ENCODE measurements around the gene CASP9. TPM values are rescaled to one million over a fixed set of nuclear protein-coding genes. Genes with fewer than 3 reads are reported as not detected.

CASP9 gene
- total RNA-seq, 8 experiments from 2014 or later, result 8.2 to 17.1 (median 13.9) TPM

DNA sequence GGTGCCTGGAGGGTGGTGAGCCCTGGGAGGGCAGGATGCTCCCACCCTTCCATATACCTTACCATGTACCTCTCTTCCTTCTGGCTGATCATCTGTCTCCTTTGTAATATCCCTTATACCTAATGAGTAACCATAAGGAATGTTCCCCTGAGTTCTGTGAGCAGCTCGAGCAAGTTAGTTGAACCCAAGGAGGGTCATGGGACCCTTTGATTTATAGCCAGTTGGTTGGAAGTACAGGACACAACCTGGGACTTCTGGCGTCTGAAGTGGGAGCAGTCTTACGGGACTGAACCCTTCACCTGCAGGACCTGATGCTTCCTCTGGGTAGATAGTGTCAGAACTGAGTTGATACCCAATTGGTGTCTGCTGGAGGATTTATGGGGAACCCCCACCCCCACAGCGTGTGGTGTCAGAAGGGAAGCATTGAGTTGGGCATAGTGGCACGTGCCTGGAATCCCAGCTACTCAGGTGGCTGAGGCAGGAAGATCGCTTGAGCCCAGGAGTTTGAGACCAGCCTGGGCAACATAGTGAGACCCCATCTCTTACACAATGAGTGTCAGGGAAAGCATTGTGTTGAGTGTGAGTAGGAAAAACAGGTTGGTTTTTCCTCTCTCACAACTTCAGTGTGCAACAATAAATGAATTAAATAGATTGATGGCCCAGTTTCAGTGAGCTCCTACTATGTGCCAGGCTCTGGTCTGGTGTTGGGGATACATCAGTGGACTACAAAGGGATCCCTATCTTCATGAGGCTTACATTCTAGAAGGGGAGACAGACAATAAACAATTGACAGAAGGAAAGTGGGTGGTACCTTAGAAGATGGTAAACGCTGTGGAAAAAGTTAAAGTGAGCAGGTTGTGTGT lies 18.6 kb upstream of the CASP9 start:
- no peaks in the 10 kb centered on the region for H3K4me1 ChIP-seq (replicated peaks in 1 of 2)
- in situ Hi-C loops (cut with MboI; ENCODE audit: low pct_unique_long_range_greater_than_20kb in 2 of 9, low sequenced_read_pairs in 9 of 9, unreplicated experiment in 9 of 9), result no loop called here
- H3K4me3 ChIP-seq, result no peak overlapping the region
- ATAC-seq (replicated peaks in 6 of 8), result no peak
- 77 to 100% (median 96%) methylated on average over 1 to 6 of the region's 7 CpGs; no CpG with 5 or more reads in 2 of the 10 experiments for WGBS, 10 experiments
- no peak overlapping the region for H3K27ac ChIP-seq

DNA sequence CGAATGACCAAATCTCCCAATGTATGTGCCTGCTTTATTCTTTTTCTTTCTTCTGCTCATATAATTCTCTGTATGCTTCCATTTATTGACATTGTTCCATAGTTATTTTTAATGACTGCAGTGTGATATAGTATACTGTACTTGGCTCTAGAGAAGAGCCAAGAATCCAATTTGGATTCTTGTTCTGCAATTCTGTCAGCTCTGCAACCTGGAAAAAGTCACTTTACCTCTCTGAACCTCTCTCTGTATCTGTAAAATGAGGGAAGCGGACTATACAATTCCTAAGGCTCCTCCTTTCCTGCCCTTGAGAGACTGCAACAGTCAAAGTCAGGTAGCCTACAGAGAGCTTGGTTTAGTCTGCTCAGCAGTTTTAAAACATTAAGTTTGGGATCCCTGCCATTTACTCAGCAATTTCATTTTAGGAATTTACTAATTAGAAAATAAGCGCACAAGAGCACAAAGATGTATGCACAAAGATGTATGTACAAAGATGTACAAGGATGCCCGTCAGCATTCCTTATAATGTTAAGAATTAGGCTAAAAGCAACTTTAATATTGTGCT lies 17.3 kb upstream of the CASP9 start:
- WGBS, 10 experiments, result 67 to 100% (median 84%) methylated on average over 2 to 4 of the region's 4 CpGs; no CpG with 5 or more reads in 1 of the 10 experiments
- no peak overlapping the region for H3K4me3 ChIP-seq
- H3K4me1 ChIP-seq (replicated peaks in 1 of 2), result no peaks in the 10 kb centered on the region
- no peak for ATAC-seq (replicated peaks in 6 of 8)
- no peak overlapping the region for H3K27ac ChIP-seq
- in situ Hi-C loops (cut with MboI; ENCODE audit: low pct_unique_long_range_greater_than_20kb in 2 of 9, low sequenced_read_pairs in 9 of 9, unreplicated experiment in 9 of 9), result no loop called here

DNA sequence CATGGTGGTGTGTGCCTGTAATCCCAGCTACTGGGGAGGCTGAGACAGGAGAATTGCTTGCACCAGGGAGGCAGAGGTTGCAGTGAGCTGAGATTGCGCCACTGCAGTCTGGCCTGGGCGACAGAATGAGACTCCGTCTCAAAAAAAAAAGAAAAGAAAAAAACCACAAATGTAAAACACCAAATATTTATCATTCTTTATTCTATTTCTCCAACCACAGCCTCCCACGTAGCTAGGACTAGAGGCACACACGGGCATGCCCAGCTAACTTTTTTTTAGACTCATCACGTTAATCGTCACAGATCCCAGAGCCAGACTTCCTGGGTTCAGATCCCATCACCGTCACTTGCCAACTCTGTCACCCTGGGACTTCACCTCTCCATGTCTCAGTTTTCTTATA lies 16.2 kb upstream of the CASP9 start:
- no peak overlapping the region for H3K27ac ChIP-seq
- in situ Hi-C loops (cut with MboI; ENCODE audit: low pct_unique_long_range_greater_than_20kb in 2 of 9, low sequenced_read_pairs in 9 of 9, unreplicated experiment in 9 of 9), result no loop called here
- 80 to 100% (median 93%) methylated on average over 1 to 8 of the region's 8 CpGs; no CpG with 5 or more reads in 1 of the 10 experiments for WGBS, 10 experiments
- no peak for ATAC-seq (replicated peaks in 6 of 8)
- H3K4me1 ChIP-seq (replicated peaks in 1 of 2), result no peaks in the 10 kb centered on the region
- no peak overlapping the region for H3K4me3 ChIP-seq

DNA sequence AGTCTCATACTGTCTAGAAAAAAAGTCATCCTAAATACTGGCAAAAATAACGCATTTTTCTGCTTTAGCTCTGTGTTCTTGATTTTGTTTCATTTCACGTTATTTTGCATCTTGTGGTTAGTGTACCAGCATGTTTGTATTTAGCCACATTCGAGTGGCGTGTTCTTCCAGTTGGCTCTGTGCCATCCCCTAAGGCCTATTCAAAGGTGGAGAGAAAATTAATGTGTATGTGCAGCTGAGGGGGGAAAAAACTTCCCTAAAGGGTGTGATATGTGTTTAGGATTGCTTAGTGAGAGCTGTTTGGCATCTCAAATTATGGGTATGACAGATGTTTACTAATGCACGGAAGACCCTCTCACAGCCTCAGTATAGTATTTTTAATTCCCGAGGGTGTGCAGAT lies 14.8 kb upstream of the CASP9 start:
- Histone ChIP-seq H3K4me3 (no peak overlapping the region), H3K4me1 (replicated peaks in 1 of 2) (no peaks in the 10 kb centered on the region), H3K27ac (no peak overlapping the region)
- ATAC-seq (replicated peaks in 6 of 8), result peak in 3 of 8 experiments; percentile 31 to 89 (median 73)
- 34 to 100% (median 86%) methylated on average over 1 to 6 of the region's 6 CpGs for WGBS, 10 experiments
- in situ Hi-C loops (cut with MboI; ENCODE audit: low pct_unique_long_range_greater_than_20kb in 2 of 9, low sequenced_read_pairs in 9 of 9, unreplicated experiment in 9 of 9), result no loop called here

DNA sequence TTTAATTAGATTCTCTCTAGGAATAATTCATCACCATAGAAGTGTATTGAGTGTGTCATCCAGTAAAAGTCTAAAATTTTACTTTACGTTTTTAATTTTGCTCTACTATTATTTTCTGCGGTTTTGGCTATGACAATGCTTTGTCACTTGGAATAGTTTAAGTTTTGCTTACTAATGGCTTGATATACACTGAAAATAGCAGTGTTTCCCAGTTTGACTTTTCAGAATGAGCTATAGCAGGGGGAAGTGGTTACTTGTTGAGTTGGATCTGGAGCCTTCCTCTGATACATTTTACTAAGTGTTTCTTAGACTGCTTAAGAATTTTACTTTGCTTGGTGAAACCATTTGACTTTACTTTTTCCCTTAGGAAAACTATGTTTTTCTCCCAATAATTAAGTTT lies 7.7 kb upstream of the CASP9 start:
- Histone ChIP-seq H3K27ac (no peak overlapping the region), H3K4me3 (no peak overlapping the region), H3K4me1 (replicated peaks in 1 of 2) (peaks cover 0 to 6% of the 10 kb centered on the region in 2 donors)
- WGBS, 10 experiments, result 71 to 100% (median 99%) methylated on average over 1 to 2 of the region's 2 CpGs
- ATAC-seq (replicated peaks in 6 of 8), result no peak
- in situ Hi-C loops (cut with MboI; ENCODE audit: low pct_unique_long_range_greater_than_20kb in 2 of 9, low sequenced_read_pairs in 9 of 9, unreplicated experiment in 9 of 9), result no loop called here

DNA sequence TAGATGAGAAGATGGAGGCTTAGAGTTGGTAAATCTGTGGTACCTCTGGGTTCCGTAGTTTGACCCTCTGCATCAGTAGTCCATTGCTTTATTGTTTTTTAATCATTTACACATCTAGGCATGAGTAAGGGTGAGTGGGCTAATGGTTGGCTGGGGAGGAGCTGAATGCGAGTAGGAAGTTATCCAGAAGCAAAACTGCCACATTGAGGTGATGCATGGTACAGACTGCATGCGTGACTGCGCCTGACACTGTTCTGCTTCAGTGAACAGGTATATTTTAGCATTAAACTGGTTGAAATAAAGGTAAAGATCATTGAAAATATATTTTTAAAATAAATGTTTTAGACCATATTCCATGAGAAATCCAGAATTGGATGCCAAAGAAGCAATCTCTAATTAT lies 7.0 kb upstream of the CASP9 start:
- 60 to 100% (median 96%) methylated on average over 1 to 4 of the region's 4 CpGs; no CpG with 5 or more reads in 1 of the 10 experiments for WGBS, 10 experiments
- Histone ChIP-seq H3K27ac (no peak overlapping the region), H3K4me3 (no peak overlapping the region), H3K4me1 (replicated peaks in 1 of 2) (peaks cover 0 to 6% of the 10 kb centered on the region in 2 donors)
- no peak for ATAC-seq (replicated peaks in 6 of 8)
- in situ Hi-C loops (cut with MboI; ENCODE audit: low pct_unique_long_range_greater_than_20kb in 2 of 9, low sequenced_read_pairs in 9 of 9, unreplicated experiment in 9 of 9), result no loop called here

DNA sequence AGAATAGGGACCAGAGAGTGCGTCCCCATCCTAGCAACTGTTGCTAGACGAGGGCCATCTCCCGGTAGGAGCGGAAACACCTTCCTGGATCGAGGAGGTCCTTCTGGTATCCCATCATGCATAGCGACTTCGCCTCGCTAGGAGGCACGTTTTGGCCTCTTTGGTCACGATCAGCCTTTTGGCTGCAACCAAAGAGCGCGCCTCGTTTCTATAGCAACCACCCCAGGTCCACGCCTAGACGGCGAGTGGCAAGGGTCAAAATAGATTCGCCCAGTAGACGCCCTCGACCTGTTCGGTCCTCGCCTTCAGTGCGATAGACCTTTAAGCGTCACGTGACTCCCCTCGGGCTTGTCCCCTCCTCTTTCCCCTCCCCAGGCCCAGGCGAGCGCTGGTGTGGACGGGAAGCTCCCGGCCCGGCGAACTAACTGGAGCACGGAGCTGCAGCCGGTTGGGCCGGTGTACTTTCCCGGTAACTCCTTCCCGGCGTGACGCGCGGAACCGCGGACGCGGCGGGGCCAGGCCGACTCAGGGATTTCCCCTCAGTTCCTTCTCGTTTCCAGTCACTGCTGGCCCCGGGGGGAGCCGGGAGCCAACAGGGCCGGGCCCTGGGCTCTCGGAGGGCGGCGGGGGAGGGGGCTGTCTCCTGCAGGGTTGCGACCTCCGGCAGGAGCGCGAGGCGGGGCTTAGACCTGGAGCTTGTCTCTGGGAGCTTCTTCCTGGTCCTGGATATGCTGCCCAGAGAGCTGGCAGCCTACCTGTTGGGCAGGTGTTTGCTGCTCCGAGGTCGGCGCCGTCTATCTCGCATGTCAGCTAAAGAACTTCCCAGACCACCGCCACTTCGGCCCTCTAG lies 2.7 kb upstream of the CASP9 start, which contains the start of gene DNAJC16:
Gene DNAJC16, plus strand, starts transcription at position 359 of the 850 bp plus-strand sequence. CDS start 2,258 bp downstream, outside the sequence.
- peak within 1 kb of the TSS; percentile 60 to 92 (median 81) for H3K4me3 ChIP-seq
- WGBS, 10 experiments, result 0 to 2% (median 0%) methylated on average over 2 to 35 of the region's 65 CpGs; no CpG with 5 or more reads in 3 of the 10 experiments
- ATAC-seq (replicated peaks in 6 of 8), result peak; percentile 58 to 77 (median 68)
- H3K27ac ChIP-seq, result peak within 1 kb of the TSS; percentile 83 to 94
- peaks cover 7 to 17% of the 10 kb centered on the region in 2 donors for H3K4me1 ChIP-seq (replicated peaks in 1 of 2)
- in situ Hi-C loops (cut with MboI; ENCODE audit: low pct_unique_long_range_greater_than_20kb in 2 of 9, low sequenced_read_pairs in 9 of 9, unreplicated experiment in 9 of 9), result no loop called here

DNA sequence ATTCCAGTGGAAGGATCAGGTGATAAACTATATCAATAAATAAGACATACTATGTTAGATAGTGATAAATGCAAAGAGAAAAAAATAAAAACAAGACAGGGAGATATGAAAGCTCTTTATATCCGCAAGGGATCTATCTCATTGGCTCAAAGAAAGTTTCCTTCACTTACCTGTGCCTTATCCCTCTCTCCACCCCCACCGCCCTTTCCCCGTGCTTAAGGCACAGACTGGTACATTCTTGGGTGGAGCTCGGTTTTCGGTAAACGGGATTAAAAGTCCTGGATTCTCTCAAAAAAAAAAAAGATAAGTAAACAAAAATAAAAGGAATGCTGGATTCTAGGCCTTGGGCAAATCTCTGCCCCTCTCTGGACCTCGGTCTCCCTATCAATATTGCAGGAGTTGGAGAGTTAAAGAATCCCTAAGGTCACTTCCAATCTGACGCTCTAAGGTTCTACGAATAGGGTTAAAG lies 2.0 kb upstream of the CASP9 start:
- in situ Hi-C loops (cut with MboI; ENCODE audit: low pct_unique_long_range_greater_than_20kb in 2 of 9, low sequenced_read_pairs in 9 of 9, unreplicated experiment in 9 of 9), result no loop called here

DNA sequence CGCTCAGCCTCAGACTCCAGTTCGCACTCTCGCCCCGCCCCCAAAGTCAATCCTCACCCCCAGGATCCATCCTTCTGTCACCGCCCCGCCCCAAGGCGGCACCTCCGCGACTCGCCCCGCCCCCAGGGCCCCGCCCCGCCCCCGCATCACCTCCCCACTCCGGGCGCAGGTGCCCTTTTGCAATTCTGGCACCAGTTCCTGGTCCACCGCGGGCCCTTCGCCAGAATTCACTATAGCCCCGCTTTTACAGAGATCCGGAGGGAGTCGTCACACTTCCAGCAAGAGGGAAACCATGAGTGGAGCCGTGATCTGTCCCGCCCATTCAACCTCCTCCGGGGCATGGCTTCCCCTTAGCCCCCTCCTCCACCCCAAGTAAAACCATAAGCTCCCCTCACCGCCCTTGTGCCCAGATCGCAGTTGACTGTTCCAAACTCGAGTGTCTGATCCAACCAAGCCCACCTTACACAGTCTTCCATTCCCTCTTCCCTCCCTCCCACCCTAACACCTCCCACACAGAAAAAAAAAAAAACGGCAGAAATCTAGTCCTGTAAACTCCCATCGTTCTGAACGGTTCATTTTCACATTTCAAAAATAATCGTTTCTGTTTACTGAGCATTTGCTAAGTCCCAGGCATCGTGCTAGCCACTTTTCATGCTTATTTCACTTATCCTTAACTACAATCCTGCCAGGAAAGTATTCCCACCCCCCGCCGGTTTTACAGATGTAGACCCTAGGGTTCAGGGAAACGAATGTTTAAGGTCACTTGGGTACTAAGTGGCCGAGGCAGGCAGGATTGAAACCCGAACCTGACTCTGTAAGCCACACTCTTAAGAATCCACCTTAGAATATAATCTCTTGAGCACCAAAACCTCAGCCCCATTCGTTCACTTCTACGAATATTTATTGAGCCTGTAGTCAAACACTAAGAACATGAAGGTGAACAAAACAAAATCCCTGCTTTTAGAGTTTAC lies 1.3 kb upstream of the CASP9 start:
- 0 to 16% (median 3%) methylated on average over 1 to 15 of the region's 40 CpGs for WGBS, 10 experiments
- in situ Hi-C loops (cut with MboI; ENCODE audit: low pct_unique_long_range_greater_than_20kb in 2 of 9, low sequenced_read_pairs in 9 of 9, unreplicated experiment in 9 of 9), result no loop called here

More for the DNA sequence above, 2.0 kb upstream of the CASP9 start:
- ATAC-seq (replicated peaks in 6 of 8), result no peak
- whole genome bisulfite sequencing, 10 experiments, result 0 to 71% (median 12%) methylated on average over 1 to 9 of the region's 9 CpGs; no CpG with 5 or more reads in 2 of the 10 experiments
- Histone ChIP-seq H3K27ac (no peak overlapping the region), H3K4me1 (replicated peaks in 1 of 2) (peaks cover 7 to 17% of the 10 kb centered on the region in 2 donors), H3K4me3 (peak overlapping the region; percentile 60 to 92 (median 81))

DNA sequence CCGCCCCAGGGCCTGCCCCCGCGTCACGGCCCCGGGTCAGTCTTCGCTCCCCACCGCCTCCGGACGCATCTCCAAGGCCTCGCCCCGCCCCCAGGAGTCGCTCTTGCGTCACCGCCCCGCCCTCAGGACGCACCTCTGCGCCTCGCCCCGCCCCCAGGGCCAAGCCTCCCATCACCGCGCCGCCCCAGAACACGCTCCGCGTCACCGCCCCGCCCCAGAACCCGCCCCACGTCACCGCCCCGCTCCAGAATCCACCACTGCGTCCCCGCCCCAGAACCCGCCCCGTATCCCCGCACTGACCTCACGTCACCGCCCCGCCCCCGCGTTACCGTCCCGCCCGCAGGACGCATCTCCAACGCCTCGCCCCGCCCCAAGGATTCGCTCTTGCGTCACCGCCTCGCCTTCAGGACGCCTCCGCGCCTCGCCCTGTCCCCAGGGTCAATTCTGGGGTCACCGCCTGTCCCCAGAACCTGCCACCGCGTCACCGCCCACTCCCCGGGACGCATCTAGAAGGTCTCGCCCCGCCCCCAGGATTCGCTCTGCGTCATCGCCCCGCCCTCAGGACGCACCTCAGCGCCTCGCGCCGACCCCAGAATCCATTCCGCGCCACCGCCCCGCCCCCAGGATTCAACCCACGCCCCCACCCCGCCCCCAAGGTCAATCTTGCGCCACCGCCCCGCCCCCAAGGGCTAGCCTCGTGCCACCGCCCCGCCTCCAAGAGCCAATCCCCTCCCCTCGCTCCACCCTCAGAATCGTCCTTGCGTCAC lies 451 bp upstream of the CASP9 start:
- peak overlapping the region; percentile 60 to 92 (median 76) for H3K4me3 ChIP-seq
- peak overlapping the region; percentile 94 to 99 for H3K27ac ChIP-seq
- WGBS, 10 experiments, result no CpG with 5 or more reads among the region's 88 CpGs
- in situ Hi-C loops (cut with MboI; ENCODE audit: low pct_unique_long_range_greater_than_20kb in 2 of 9, low sequenced_read_pairs in 9 of 9, unreplicated experiment in 9 of 9), result no loop called here
- peaks cover 7 to 17% of the 10 kb centered on the region in 2 donors for H3K4me1 ChIP-seq (replicated peaks in 1 of 2)
- ATAC-seq (replicated peaks in 6 of 8), result peak; percentile 22 to 64 (median 60)

More for the DNA sequence above, 1.3 kb upstream of the CASP9 start:
- peak overlapping the region; percentile 42 to 45 for H3K27ac ChIP-seq
- ATAC-seq (replicated peaks in 6 of 8), result peak; percentile 31 to 59 (median 52)
- peak overlapping the region; percentile 60 to 92 (median 76) for H3K4me3 ChIP-seq
- H3K4me1 ChIP-seq (replicated peaks in 1 of 2), result peaks cover 7 to 17% of the 10 kb centered on the region in 2 donors
